Activated B cell treated with CpG ODN at 0.5 μM for 24 hours (primary cell): Measurements from ENCODE around the gene SLC12A7. TPM values are rescaled to one million over a fixed set of nuclear protein-coding genes. Genes with fewer than 3 reads are reported as not detected.

ENCODE experiments used
- ATAC-seq: fragments of 200-7000 bp; cut with Tn5 transposase; one replicate; pipeline ENCODE4 v1.10.0; 2021; ENCODE audit warnings: low read depth, mild to moderate bottlenecking, moderate library complexity
- CTCF ChIA-PET: fragments of 350-600 bp; sonication (Branson Sonifier 250); formaldehyde crosslinking; loops from one replicate; lab custom pipeline; 2021; ENCODE audit warnings: antibody characterized with exemption; lab: Charles Lee
- POLR2A ChIA-PET: fragments of 350-600 bp; sonication (Branson Sonifier 250); formaldehyde crosslinking; loops from one replicate; lab custom pipeline; 2021; ENCODE audit warnings: antibody characterized with exemption; lab: Charles Lee
- DNase-seq: peaks from one replicate; pipeline ENCODE4 v3.0.0; 2022
- H3K27ac Mint-ChIP-seq: one replicate; pipeline ENCODE4 v1.8.0; 2020; ENCODE audit warnings: mixed read lengths
- H3K27me3 Mint-ChIP-seq: one replicate; pipeline ENCODE4 v1.8.0; 2021; ENCODE audit warnings: mixed read lengths
- H3K36me3 Mint-ChIP-seq: one replicate; pipeline ENCODE4 v1.8.0; 2021; ENCODE audit warnings: low read depth, mixed read lengths
- H3K4me1 Mint-ChIP-seq: one replicate; pipeline ENCODE4 v1.8.0; 2021; ENCODE audit warnings: mixed read lengths
- H3K4me3 Mint-ChIP-seq: one replicate; pipeline ENCODE4 v1.8.0; 2020; ENCODE audit warnings: mild to moderate bottlenecking, mixed read lengths
- H3K9me3 Mint-ChIP-seq: one replicate; pipeline ENCODE4 v1.8.0; 2020; ENCODE audit warnings: mixed read lengths
- intact Hi-C: fragments of 100-400 bp; cut with micrococcal nuclease; formaldehyde crosslinking; loops from one replicate; pipeline ENCODE4 v1.15.1; 2024
- total RNA-seq: library from RNA; stranded (reverse); gene quantifications from 2 replicates; pipeline ENCODE4 v1.2.3, GENCODE V29; 2022
- TF ChIP-seq, protein P1 (sequence below): fragments of 200-600 bp; IDR thresholded peaks from one replicate; pipeline ENCODE4 v1.8.0; 2022; ENCODE audit warnings: antibody characterized with exemption, mild to moderate bottlenecking

The SLC12A7 gene
- total RNA-seq, 1 donor from 2014 or later = 23.3 TPM

DNA sequence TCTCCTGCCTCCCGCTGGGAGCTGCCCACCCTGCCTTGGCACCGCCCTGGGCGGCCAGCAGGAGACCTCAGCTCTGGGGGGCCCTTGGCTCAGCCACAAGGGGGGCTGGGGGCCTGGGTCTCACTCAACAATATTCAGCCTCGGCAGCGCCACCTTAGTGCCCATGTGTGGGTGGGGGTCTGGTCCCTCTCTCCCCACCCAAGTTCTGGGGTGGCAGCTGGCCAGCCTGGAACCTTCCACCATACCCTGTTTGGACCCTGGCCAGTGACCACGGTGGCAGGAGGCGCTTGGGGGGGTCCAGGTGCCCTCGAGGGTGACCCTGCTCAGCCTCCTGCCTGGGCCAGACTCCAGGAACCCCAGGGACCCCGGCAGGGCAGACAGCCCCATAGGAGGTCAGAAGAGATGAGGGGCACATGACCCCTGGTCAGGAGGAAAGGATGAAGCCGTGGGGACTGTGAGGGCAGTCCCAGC, 81.0 kb downstream of the SLC12A7 start:
- TF ChIP-seq, protein P1, sequence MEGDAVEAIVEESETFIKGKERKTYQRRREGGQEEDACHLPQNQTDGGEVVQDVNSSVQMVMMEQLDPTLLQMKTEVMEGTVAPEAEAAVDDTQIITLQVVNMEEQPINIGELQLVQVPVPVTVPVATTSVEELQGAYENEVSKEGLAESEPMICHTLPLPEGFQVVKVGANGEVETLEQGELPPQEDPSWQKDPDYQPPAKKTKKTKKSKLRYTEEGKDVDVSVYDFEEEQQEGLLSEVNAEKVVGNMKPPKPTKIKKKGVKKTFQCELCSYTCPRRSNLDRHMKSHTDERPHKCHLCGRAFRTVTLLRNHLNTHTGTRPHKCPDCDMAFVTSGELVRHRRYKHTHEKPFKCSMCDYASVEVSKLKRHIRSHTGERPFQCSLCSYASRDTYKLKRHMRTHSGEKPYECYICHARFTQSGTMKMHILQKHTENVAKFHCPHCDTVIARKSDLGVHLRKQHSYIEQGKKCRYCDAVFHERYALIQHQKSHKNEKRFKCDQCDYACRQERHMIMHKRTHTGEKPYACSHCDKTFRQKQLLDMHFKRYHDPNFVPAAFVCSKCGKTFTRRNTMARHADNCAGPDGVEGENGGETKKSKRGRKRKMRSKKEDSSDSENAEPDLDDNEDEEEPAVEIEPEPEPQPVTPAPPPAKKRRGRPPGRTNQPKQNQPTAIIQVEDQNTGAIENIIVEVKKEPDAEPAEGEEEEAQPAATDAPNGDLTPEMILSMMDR = no peak
- Mint-ChIP-seq H3K27ac (no peak overlapping the region), H3K27me3 (peaks cover 5% of the 10 kb centered on the region), H3K4me3 (no peak overlapping the region), H3K9me3 (no peaks in the 10 kb centered on the region), H3K36me3 (no peaks in the 10 kb centered on the region), H3K4me1 (no peaks in the 10 kb centered on the region)
- DNase-seq (no peak), ATAC-seq (no peak)
- intact Hi-C loops = no loop called here
- ChIA-PET CTCF (no interaction called here), POLR2A (no interaction called here)

DNA sequence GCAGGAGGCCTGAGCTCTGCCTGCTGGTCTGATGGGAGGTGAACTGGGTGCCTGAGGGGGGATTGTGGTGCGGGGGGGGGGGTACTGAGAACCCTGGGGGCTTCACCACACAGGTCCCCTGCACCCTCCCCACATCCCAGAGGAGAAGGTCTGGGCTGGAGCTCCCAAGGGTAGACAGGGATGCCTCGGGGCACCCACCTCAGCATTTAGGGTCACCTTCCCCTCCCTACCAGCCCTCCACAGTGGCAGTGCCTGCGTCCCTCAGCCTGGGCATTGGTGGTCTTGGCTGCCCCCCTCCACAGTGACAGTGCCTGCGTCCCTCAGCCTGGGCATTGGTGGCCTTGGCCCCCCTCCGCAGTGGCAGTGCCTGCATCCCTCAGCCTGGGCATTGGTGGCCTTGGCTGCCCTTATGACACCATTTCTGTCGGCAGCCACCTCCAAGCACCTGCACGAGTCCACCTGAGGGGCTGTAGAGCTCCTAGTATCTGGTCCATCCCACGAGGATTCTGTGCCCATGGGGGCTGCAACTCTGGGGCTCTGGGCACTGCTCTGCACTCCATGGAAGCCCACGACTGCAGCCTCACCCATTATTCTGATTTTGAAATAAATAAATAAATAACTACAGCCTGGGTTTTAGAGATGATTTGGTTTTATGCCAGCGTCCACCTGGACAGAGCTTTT, 81.8 kb downstream of the SLC12A7 start:
- H3K27ac Mint-ChIP-seq = no peak overlapping the region
- ChIA-PET CTCF (no interaction called here), POLR2A (interaction anchor here (0.6 kb wide), 1 partner anchor 109 kb away, joined by 5 read pairs; no protein-coding TSS in a partner anchor)
- H3K9me3 Mint-ChIP-seq = no peaks in the 10 kb centered on the region
- no peaks in the 10 kb centered on the region for H3K36me3 Mint-ChIP-seq
- DNase-seq (no peak), ATAC-seq (no peak)
- no peaks in the 10 kb centered on the region for H3K4me1 Mint-ChIP-seq
- intact Hi-C loops = no loop called here
- H3K4me3 Mint-ChIP-seq = no peak overlapping the region
- TF ChIP-seq, protein P1 = no peak
- peaks cover 5% of the 10 kb centered on the region for H3K27me3 Mint-ChIP-seq

GRCh38 chr5:1029282-1029944, 82.5 kb downstream of the SLC12A7 start:
- TF ChIP-seq, protein P1 = no peak
- Mint-ChIP-seq H3K27me3 (peaks cover 2% of the 10 kb centered on the region), H3K36me3 (no peaks in the 10 kb centered on the region), H3K9me3 (no peaks in the 10 kb centered on the region), H3K4me1 (no peaks in the 10 kb centered on the region), H3K27ac (no peak overlapping the region), H3K4me3 (no peak overlapping the region)
- intact Hi-C loops = no loop called here
- ChIA-PET CTCF (no interaction called here), POLR2A (interaction anchor here (0.6 kb wide), 1 partner anchor 109 kb away, joined by 5 read pairs; no protein-coding TSS in a partner anchor)
- DNase-seq (no peak), ATAC-seq (no peak)

GRCh38 chr5:1028481-1029281, 83.2 kb downstream of the SLC12A7 start:
- Mint-ChIP-seq H3K4me3 (no peak overlapping the region), H3K27me3 (peaks cover 2% of the 10 kb centered on the region), H3K27ac (no peak overlapping the region), H3K9me3 (no peaks in the 10 kb centered on the region), H3K36me3 (no peaks in the 10 kb centered on the region), H3K4me1 (no peaks in the 10 kb centered on the region)
- TF ChIP-seq, protein P1 = no peak
- no peak for ATAC-seq
- intact Hi-C loops = no loop called here
- POLR2A ChIA-PET = no interaction called here
- no peak for DNase-seq
- CTCF ChIA-PET = no interaction called here
